HL-60 (cell line): ENCODE results near the gene SHE.
"Not testable (repeated sequence)": the region's sequence is repeated elsewhere in the genome, so short reads cannot be mapped to it uniquely, and the experiment has no call there.

Experiments used
- DNase-seq, 2 experiments: peaks; one replicate each; pipeline ENCODE4 v3.0.0-alpha.2; 2010 to 2020; ENCODE audit warnings: low read depth in 1 of 2, low spot score in 1 of 2
- H3K27ac ChIP-seq: fragments of 250-450 bp; sonication (Bioruptor Pico); replicated peaks from 2 replicates; pipeline ENCODE4 v1.5.1; 2020; ENCODE audit warnings: mild to moderate bottlenecking, moderate library complexity
- H3K27me3 ChIP-seq: fragments of 250-450 bp; sonication (Bioruptor Pico); 2 replicates; pipeline ENCODE4 v1.5.1; 2021; ENCODE audit warnings: mild to moderate bottlenecking, moderate library complexity; ENCODE audit not compliant: insufficient read depth, poor library complexity, severe bottlenecking
- H3K4me3 ChIP-seq: replicated peaks from 2 replicates; pipeline ENCODE4 v1.5.1; 2011; ENCODE audit warnings: mild to moderate bottlenecking, control low read depth, low read length; ENCODE audit not compliant: insufficient read depth
- GABPA ChIP-seq: IDR thresholded peaks from 2 replicates; pipeline ENCODE4 v1.6.1; 2012; ENCODE audit warnings: low read depth
- POLR2AphosphoS5 ChIP-seq: IDR thresholded peaks from 2 replicates; pipeline ENCODE4 v1.6.1; 2012; ENCODE audit warnings: low read depth
- SPI1 ChIP-seq: IDR thresholded peaks from 2 replicates; pipeline ENCODE4 v1.6.1; 2012; ENCODE audit warnings: low read depth, mild to moderate bottlenecking, borderline replicate concordance
- TF ChIP-seq, protein P1 (sequence below): IDR thresholded peaks from one replicate; pipeline ENCODE4 v1.5.1; 2011; ENCODE audit warnings: low read length, control low read depth, inconsistent platforms; ENCODE audit not compliant: insufficient read depth
- TF ChIP-seq, protein P2 (sequence below): IDR thresholded peaks from 2 replicates; pipeline ENCODE4 v1.6.1; 2012; ENCODE audit warnings: low read depth; ENCODE audit not compliant: insufficient replicate concordance

The SHE gene

DNA sequence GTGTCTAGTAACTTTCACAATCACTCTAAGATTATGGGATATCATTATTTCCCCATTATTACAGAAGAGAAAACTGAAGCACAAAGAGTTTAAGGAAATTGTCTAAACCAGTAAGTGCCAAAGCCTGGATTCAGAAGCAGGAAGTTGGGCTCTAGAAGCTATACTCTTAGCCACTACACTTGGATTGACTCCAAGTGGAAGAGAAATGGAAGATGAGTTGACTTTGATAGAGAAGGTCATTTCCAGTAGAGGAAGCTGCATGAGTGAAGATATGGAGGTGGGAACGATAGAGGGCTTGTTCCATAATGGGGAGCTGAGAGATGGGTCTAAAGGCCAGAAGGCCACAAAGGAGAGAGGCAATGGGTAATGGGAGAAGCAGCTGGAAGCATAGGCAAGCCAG lies 11.9 kb downstream of the SHE start:
- TF ChIP-seq GABPA: no peak
- TF ChIP-seq, protein P1, sequence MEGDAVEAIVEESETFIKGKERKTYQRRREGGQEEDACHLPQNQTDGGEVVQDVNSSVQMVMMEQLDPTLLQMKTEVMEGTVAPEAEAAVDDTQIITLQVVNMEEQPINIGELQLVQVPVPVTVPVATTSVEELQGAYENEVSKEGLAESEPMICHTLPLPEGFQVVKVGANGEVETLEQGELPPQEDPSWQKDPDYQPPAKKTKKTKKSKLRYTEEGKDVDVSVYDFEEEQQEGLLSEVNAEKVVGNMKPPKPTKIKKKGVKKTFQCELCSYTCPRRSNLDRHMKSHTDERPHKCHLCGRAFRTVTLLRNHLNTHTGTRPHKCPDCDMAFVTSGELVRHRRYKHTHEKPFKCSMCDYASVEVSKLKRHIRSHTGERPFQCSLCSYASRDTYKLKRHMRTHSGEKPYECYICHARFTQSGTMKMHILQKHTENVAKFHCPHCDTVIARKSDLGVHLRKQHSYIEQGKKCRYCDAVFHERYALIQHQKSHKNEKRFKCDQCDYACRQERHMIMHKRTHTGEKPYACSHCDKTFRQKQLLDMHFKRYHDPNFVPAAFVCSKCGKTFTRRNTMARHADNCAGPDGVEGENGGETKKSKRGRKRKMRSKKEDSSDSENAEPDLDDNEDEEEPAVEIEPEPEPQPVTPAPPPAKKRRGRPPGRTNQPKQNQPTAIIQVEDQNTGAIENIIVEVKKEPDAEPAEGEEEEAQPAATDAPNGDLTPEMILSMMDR: no peak
- TF ChIP-seq, protein P2, sequence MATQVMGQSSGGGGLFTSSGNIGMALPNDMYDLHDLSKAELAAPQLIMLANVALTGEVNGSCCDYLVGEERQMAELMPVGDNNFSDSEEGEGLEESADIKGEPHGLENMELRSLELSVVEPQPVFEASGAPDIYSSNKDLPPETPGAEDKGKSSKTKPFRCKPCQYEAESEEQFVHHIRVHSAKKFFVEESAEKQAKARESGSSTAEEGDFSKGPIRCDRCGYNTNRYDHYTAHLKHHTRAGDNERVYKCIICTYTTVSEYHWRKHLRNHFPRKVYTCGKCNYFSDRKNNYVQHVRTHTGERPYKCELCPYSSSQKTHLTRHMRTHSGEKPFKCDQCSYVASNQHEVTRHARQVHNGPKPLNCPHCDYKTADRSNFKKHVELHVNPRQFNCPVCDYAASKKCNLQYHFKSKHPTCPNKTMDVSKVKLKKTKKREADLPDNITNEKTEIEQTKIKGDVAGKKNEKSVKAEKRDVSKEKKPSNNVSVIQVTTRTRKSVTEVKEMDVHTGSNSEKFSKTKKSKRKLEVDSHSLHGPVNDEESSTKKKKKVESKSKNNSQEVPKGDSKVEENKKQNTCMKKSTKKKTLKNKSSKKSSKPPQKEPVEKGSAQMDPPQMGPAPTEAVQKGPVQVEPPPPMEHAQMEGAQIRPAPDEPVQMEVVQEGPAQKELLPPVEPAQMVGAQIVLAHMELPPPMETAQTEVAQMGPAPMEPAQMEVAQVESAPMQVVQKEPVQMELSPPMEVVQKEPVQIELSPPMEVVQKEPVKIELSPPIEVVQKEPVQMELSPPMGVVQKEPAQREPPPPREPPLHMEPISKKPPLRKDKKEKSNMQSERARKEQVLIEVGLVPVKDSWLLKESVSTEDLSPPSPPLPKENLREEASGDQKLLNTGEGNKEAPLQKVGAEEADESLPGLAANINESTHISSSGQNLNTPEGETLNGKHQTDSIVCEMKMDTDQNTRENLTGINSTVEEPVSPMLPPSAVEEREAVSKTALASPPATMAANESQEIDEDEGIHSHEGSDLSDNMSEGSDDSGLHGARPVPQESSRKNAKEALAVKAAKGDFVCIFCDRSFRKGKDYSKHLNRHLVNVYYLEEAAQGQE: no peak
- TF ChIP-seq SPI1: no peak
- no peak for TF ChIP-seq POLR2AphosphoS5
- no peaks in the 10 kb centered on the region for H3K27me3 ChIP-seq
- peak in 1 of 2 experiments; percentile 52 for DNase-seq

DNA sequence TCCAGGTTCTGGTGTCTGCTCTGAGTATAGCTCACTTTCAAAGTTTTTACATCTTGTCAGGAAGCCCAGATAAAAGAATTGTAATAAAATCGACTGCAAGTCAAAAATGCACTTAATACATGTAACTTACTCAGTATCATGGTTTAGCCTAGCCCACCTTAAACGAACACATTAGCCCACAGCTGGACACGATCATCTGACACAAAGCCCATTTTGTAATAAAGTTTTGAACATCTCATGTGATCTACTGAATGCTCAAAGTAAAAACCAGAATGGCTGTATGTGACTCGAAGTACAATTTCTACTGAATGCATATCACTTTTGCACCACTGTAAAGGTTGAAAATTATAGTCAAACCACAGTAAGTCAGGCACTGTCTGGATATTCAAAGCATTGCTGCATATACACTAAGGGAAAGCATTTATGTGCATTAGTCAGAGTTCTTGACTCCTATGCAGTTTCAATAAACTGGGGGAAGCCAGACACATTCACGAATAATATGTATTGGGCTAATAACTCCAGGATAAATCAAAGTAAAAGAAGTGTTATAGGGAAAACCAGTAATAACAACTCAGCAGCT lies 12.4 kb downstream of the SHE start:
- no peak overlapping the region for H3K4me3 ChIP-seq
- H3K27me3 ChIP-seq: no peaks in the 10 kb centered on the region
- no peak overlapping the region for H3K27ac ChIP-seq
- TF ChIP-seq SPI1 (no peak), GABPA (no peak), POLR2AphosphoS5 (no peak)
- TF ChIP-seq, protein P1: no peak
- TF ChIP-seq, protein P2: no peak
- DNase-seq: no peak

More for the DNA sequence above, 11.9 kb downstream of the SHE start:
- no peak overlapping the region for H3K4me3 ChIP-seq
- no peak overlapping the region for H3K27ac ChIP-seq

DNA sequence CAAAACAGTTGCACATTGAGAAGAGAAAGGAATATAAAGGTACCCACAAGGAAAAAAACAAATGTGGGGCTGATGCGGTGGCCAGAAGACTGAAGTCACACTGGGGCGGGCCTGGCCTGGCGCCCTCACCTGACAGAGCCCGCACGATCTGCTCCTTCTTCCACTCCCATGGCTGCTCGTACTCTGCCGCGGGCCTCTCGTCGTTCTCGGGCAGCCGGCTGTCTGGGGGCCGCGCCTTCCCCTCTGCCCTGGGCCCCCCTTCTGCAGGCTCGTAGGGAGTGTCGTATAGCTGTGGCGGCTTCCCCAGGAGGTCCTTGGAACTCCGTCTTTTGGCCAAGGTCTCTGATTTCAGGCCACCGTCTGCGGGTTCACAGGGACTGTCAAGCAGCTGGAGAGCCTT lies 13.3 kb downstream of the SHE start:
- Histone ChIP-seq H3K27me3 (no peaks in the 10 kb centered on the region), H3K27ac (no peak overlapping the region), H3K4me3 (no peak overlapping the region)
- DNase-seq: no peak
- no peak for TF ChIP-seq GABPA
- TF ChIP-seq SPI1: no peak
- TF ChIP-seq, protein P2: no peak
- no peak for TF ChIP-seq POLR2AphosphoS5
- TF ChIP-seq, protein P1: no peak

DNA sequence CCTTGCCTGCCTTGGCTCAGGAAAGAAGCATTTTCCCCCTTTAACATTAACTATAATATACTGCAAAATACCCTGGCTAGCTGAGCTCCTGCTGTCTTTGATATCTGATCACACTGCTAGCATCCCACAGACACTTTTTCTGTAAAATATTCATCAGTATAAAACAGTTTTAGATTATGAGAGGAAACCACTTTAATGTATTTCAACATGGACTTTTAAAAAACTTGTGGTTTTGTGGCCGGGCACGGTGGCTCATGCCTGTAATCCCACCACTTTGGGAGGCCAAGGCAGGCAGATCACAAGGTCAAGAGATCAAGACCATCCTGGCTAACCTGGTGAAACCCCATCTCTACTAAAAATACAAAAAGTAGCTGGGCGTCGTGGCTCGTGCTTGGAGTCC lies 15.5 kb downstream of the SHE start:
- DNase-seq, H3K4me3 ChIP-seq, H3K27me3 ChIP-seq, H3K27ac ChIP-seq: not testable (repeated sequence)
